K562 (cell line): ENCODE results near the gene DRC3. TPM values are rescaled to one million over a fixed set of nuclear protein-coding genes. Genes with fewer than 3 reads are reported as not detected.

Source experiments
- ADNP ChIP-seq: fragments of 200-800 bp; sonication (Bioruptor generic); IDR thresholded peaks from 2 replicates; pipeline ENCODE4 v1.6.1; 2016; ENCODE audit warnings: missing genetic modification characterization, missing compliant biosample characterization
- ASH1L ChIP-seq: fragments of 450-650 bp; IDR thresholded peaks from 2 replicates; pipeline ENCODE4 v1.6.1; 2018; ENCODE audit warnings: borderline replicate concordance, mild to moderate bottlenecking, low read depth; ENCODE audit not compliant: partially characterized antibody
- CUX1 ChIP-seq: fragments of 200-800 bp; sonication (Bioruptor generic); IDR thresholded peaks from 2 replicates; pipeline ENCODE4 v1.6.1; 2016; ENCODE audit warnings: missing genetic modification characterization, missing compliant biosample characterization
- E2F1 ChIP-seq: sonication (generic); formaldehyde crosslinking; IDR thresholded peaks from 2 replicates; pipeline ENCODE4 v1.8.1; 2023; ENCODE audit warnings: mild to moderate bottlenecking, missing genetic modification reagents, moderate library complexity
- E2F8 ChIP-seq: fragments of 450-650 bp; IDR thresholded peaks from 2 replicates; pipeline ENCODE4 v1.7.1; 2018; ENCODE audit warnings: mild to moderate bottlenecking, low read depth; ENCODE audit not compliant: partially characterized antibody
- ESRRA ChIP-seq: fragments of 450-650 bp; IDR thresholded peaks from 2 replicates; pipeline ENCODE4 v1.6.1; 2014; ENCODE audit warnings: low read depth, mild to moderate bottlenecking, moderate library complexity, borderline replicate concordance
- NCOR1 ChIP-seq: fragments of 450-650 bp; IDR thresholded peaks from 2 replicates; pipeline ENCODE4 v1.6.1; 2016; ENCODE audit warnings: mild to moderate bottlenecking, moderate library complexity
- SNRNP70 ChIP-seq: fragments of 200-400 bp; formaldehyde crosslinking; optimal IDR thresholded peaks from 2 replicates; pipeline ENCODE3; 2017; ENCODE audit warnings: low read depth, low read length
- ZFP91 ChIP-seq: sonication (generic); formaldehyde crosslinking; IDR thresholded peaks from 2 replicates; pipeline ENCODE4 v1.8.0; 2022; ENCODE audit warnings: mild to moderate bottlenecking, missing genetic modification reagents
- ZNF436 ChIP-seq: fragments of 250-450, 450-650 bp; sonication (Bioruptor Pico); formaldehyde crosslinking; IDR thresholded peaks from 2 replicates; pipeline ENCODE4 v1.7.0; 2020; ENCODE audit warnings: mild to moderate bottlenecking
- ZNF639 ChIP-seq, 2 experiments: fragments of 200-800 bp in 1 of 2; sonication (Bioruptor generic) in 1 of 2; sonication (generic) in 1 of 2; formaldehyde crosslinking in 1 of 2; IDR thresholded peaks in 1 of 2; conservative IDR thresholded peaks in 1 of 2; 2 replicates each; pipeline versions ENCODE4 v1.5.0 to v1.6.1; 2016 to 2020; ENCODE audit warnings: missing compliant biosample characterization in 1 of 2, missing genetic modification characterization in 1 of 2, missing genetic modification reagents in 1 of 2
- ZNF717 ChIP-seq: fragments of 250-450 bp; sonication (Bioruptor Pico); IDR thresholded peaks from 2 replicates; pipeline ENCODE4 v1.5.0; 2021
- polyA plus RNA-seq, 8 experiments: library from polyadenylated mRNA; depleted of rRNA in 4 of 8; stranded (reverse) in 5 of 8; unstranded in 3 of 8; fragments of >200 nt; fragmentation: Nextera tagmentation in 2 of 8; fragmentation: Illumina TruSeq in 1 of 8; extraction: Ambion mirVana in 2 of 8; extraction: Trizol in 1 of 8; gene quantifications; 2 replicates each; pipeline versions ENCODE4 v1.2.1 to v1.2.3, GENCODE V29; 2011 to 2014; ENCODE audit warnings: inconsistent platforms in 1 of 8, missing spikeins in 1 of 8
- total RNA-seq, 7 experiments: library from RNA; depleted of rRNA in 6 of 7; stranded (reverse); fragments of >200 nt in 6 of 7; fragmentation: Illumina TruSeq in 2 of 7; extraction: Trizol in 2 of 7; gene quantifications; 2 replicates each; pipeline versions ENCODE4 v1.2.1 to v1.2.3, GENCODE V29; 2011 to 2021; ENCODE audit warnings: low replicate concordance in 1 of 7

The DRC3 gene
- total and polyA plus RNA-seq, 9 of the 15 experiments (the other 6 are each of a cell fraction or from before 2014, with no cell fraction given) = 0.10 to 0.84 (median 0.30) TPM; not detected in 3

GRCh38 chr17:17972126-17972951 is at the start of gene DRC3, which contains the start of gene TOM1L2 (continued):
- TF ChIP-seq CUX1 (no peak), ZNF639 (CRISPR knock-in tag; conservative IDR thresholded peaks at IDR 0.05 in 1 of 2, IDR thresholded peaks at IDR 0.05 in 1 of 2) (0 out of 4 replicates have a peak, but pooled peaks of 1 of the 2 experiments have one; percentile 47), E2F8 (peak; percentile 31), SNRNP70 (no peak), ZNF717 (CRISPR knock-in tag) (no peak), ZNF436 (CRISPR knock-in tag) (no peak), NCOR1 (no peak), ADNP (tag) (no peak), ASH1L (peak; percentile 98), ESRRA (no peak), E2F1 (CRISPR knock-in tag) (no peak), ZFP91 (CRISPR knock-in tag) (no peak)
